IPS DF 4.7 (cell line): Measurements from ENCODE around the gene GCSAM.

Experiments
- DNase-seq: peaks from one replicate; pipeline ENCODE4 v3.0.0-alpha.2; 2013; ENCODE audit warnings: low spot score; ENCODE audit errors: extremely low read depth

GCSAM gene

GRCh38 chr3:112129925-112130637 is 3.0 kb downstream of the GCSAM start:
- no peak for DNase-seq

- DNase-seq: no peak
These were observed 4.0 kb downstream of the GCSAM start for GRCh38 chr3:112128843-112129727.

GRCh38 chr3:112127522-112128494 is 5.2 kb downstream of the GCSAM start:
- no peak for DNase-seq

GRCh38 chr3:112126511-112126911 is 6.5 kb downstream of the GCSAM start:
- DNase-seq: no peak

GRCh38 chr3:112124907-112125607 is 8.0 kb downstream of the GCSAM start:
- DNase-seq: no peak

GRCh38 chr3:112123548-112123947 is 9.5 kb downstream of the GCSAM start:
- DNase-seq: no peak

- DNase-seq: no peak
These were observed 10.2 kb downstream of the GCSAM start for GRCh38 chr3:112122870-112123269.

GRCh38 chr3:112121577-112122547 is 11.2 kb downstream of the GCSAM start:
- DNase-seq: no peak

GRCh38 chr3:112119962-112120836 is 12.8 kb downstream of the GCSAM start:
- no peak for DNase-seq

GRCh38 chr3:112117841-112118571 is 15.0 kb downstream of the GCSAM start:
- no peak for DNase-seq

GRCh38 chr3:112117415-112117814 is 15.6 kb downstream of the GCSAM start:
- DNase-seq: no peak

- DNase-seq: no peak
These were observed 16.3 kb downstream of the GCSAM start for GRCh38 chr3:112116748-112117186.

GRCh38 chr3:112115806-112116383 is 17.2 kb downstream of the GCSAM start:
- DNase-seq: no peak

- DNase-seq: no peak
These were observed 17.8 kb downstream of the GCSAM start for GRCh38 chr3:112115161-112115739.

GRCh38 chr3:112114576-112115160 is 18.4 kb downstream of the GCSAM start:
- no peak for DNase-seq

GRCh38 chr3:112111785-112112402 is 21.2 kb downstream of the GCSAM start:
- no peak for DNase-seq
